ENCODE data around the gene WDR75.

DNA sequence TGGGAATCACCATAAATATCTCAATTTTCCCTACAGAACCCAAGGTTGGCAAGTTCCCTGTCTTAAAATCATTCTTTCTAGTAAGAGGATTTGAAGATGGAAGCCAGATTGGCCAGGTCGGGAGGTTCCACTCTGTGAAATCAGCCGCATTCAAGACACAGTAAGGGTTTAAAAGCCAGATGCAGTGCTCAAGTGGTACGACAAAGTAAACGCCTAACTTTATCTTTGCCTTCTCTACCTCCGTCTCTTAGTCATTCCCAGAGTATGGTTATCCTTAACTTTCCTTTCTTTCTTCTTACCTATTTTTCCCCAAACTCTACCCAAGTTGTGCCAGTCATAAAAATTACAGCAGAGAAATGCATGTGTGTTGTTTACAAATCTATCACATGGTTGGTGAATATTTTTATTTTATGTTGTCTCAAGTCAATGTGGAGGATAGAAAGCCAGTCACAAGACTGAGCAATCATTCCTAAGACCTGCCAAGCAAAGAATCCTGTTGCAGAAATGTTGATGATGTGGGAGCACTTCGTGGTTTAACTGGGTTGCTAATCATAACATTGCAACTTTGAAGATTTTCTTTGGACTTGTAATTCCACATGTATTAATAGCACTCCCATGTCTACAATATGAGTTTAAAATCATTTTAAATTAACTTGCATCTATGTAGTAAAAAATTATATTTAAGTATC lies 76.7 kb downstream of the WDR75 start:
- TF ChIP-seq, protein P1, sequence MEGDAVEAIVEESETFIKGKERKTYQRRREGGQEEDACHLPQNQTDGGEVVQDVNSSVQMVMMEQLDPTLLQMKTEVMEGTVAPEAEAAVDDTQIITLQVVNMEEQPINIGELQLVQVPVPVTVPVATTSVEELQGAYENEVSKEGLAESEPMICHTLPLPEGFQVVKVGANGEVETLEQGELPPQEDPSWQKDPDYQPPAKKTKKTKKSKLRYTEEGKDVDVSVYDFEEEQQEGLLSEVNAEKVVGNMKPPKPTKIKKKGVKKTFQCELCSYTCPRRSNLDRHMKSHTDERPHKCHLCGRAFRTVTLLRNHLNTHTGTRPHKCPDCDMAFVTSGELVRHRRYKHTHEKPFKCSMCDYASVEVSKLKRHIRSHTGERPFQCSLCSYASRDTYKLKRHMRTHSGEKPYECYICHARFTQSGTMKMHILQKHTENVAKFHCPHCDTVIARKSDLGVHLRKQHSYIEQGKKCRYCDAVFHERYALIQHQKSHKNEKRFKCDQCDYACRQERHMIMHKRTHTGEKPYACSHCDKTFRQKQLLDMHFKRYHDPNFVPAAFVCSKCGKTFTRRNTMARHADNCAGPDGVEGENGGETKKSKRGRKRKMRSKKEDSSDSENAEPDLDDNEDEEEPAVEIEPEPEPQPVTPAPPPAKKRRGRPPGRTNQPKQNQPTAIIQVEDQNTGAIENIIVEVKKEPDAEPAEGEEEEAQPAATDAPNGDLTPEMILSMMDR (conservative IDR thresholded peaks at IDR 0.05; ENCODE audit: low read length), result no peak
- TF ChIP-seq EZH2phosphoT487 (IDR thresholded peaks at IDR 0.05; ENCODE audit: borderline replicate concordance, low read depth, low read length), result no peak

All from OCI-LY7 (cell line).